ENCODE measurements around the gene ARHGEF4.

The ARHGEF4 gene

DNA sequence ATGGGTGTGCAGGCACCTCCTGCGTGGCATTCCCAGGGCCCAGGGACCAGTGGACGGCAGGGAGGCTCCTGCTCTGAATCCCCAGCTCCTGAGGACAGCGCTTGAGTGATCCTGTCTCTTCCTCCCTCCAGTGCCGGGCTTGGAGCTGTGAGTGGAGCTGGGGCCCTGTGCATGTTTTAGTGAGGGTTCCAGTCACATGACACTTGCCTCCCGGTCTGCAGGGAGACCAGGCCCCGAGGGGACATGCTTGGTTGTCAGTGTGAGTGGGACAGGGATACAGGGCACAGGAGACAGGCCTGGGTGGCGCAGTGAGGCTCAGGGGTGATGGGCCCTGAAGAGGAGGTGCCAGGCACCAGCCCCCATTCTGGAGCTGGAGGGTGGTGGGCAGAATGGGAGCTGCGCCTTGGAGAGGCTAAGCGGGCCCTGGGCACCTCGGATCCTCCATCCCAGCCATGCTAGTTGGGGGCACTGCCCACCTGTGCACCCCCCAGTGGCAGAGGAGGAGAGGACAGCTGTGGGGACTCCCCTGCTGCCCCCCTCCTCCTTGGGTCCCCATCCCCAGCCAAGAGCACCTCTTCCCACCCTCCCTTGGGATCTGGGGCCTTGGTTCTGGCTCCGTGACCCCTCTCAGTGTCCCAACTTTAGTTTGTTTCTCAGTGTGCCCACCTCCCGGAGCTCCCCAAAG lies 12.0 kb downstream of the ARHGEF4 start:
- no peak overlapping the region for H3K14ac ChIP-seq (ENCODE audit: low read length)
- no peaks in the 10 kb centered on the region for H3K9me3 ChIP-seq (ENCODE audit: insufficient read depth, low read depth, low read length)
- no peak overlapping the region for H2BK120ac ChIP-seq (ENCODE audit: insufficient read depth, low read length, poor library complexity)
- no peaks in the 10 kb centered on the region for H3K4me1 ChIP-seq (ENCODE audit: control insufficient read depth in 1 of 2, insufficient read depth in 2 of 2, low read length in 2 of 2)
- H3K27me3 ChIP-seq (ENCODE audit: insufficient read depth, low read length): no peaks in the 10 kb centered on the region
- H4K8ac ChIP-seq (ENCODE audit: low read depth, low read length): no peak overlapping the region
- H2AFZ ChIP-seq (ENCODE audit: insufficient read depth, low read length, poor library complexity): no peak overlapping the region
- H3K4ac ChIP-seq (ENCODE audit: low read depth, low read length): no peak overlapping the region
- no CpG with 5 or more reads among the region's 12 CpGs for WGBS (ENCODE audit: extremely low coverage, insufficient coverage, insufficient read length)
- no peak overlapping the region for H2AK5ac ChIP-seq (ENCODE audit: low read length)
- H2BK5ac ChIP-seq (ENCODE audit: low read depth, low read length, poor library complexity): no peak overlapping the region
- no peak overlapping the region for H2BK12ac ChIP-seq (ENCODE audit: low read length)
- no peak overlapping the region for H3K4me2 ChIP-seq (ENCODE audit: low read length)
- no peak overlapping the region for H3K18ac ChIP-seq (ENCODE audit: low read length)
- H3K27ac ChIP-seq (ENCODE audit: low read depth, low read length): no peak overlapping the region
- no peak overlapping the region for H4K12ac ChIP-seq (ENCODE audit: low read depth, low read length)
- H4K91ac ChIP-seq (ENCODE audit: low read depth, low read length): no peak overlapping the region
- H3K79me2 ChIP-seq (ENCODE audit: control insufficient read depth, insufficient read depth, low read length, poor library complexity): no peaks in the 10 kb centered on the region
- H3K36me3 ChIP-seq (ENCODE audit: control insufficient read depth in 1 of 2, insufficient read depth in 2 of 2, low read length in 2 of 2): no peaks in the 10 kb centered on the region
- H3K23ac ChIP-seq (ENCODE audit: low read length): no peak overlapping the region
- no peak for DNase-seq
- no peak overlapping the region for H3K9ac ChIP-seq (ENCODE audit: low read length)
- no peaks in the 10 kb centered on the region for H3K79me1 ChIP-seq (ENCODE audit: low read length)
- no peak overlapping the region for H3K4me3 ChIP-seq (ENCODE audit: low read depth, low read length)

- Histone ChIP-seq H2AK5ac (ENCODE audit: low read length) (no peak overlapping the region), H3K27ac (ENCODE audit: low read depth, low read length) (no peak overlapping the region), H3K18ac (ENCODE audit: low read length) (no peak overlapping the region), H2BK120ac (ENCODE audit: insufficient read depth, low read length, poor library complexity) (no peak overlapping the region), H3K4me1 (ENCODE audit: control insufficient read depth in 1 of 2, insufficient read depth in 2 of 2, low read length in 2 of 2) (no peaks in the 10 kb centered on the region), H3K27me3 (ENCODE audit: insufficient read depth, low read length) (no peaks in the 10 kb centered on the region), H3K23ac (ENCODE audit: low read length) (no peak overlapping the region), H2AFZ (ENCODE audit: insufficient read depth, low read length, poor library complexity) (no peak overlapping the region), H3K36me3 (ENCODE audit: control insufficient read depth in 1 of 2, insufficient read depth in 2 of 2, low read length in 2 of 2) (no peaks in the 10 kb centered on the region), H3K79me2 (ENCODE audit: control insufficient read depth, insufficient read depth, low read length, poor library complexity) (no peaks in the 10 kb centered on the region), H2BK12ac (ENCODE audit: low read length) (no peak overlapping the region), H4K12ac (ENCODE audit: low read depth, low read length) (no peak overlapping the region), H3K9me3 (ENCODE audit: insufficient read depth, low read depth, low read length) (no peaks in the 10 kb centered on the region), H3K4ac (ENCODE audit: low read depth, low read length) (no peak overlapping the region), H3K79me1 (ENCODE audit: low read length) (no peaks in the 10 kb centered on the region), H2BK5ac (ENCODE audit: low read depth, low read length, poor library complexity) (no peak overlapping the region), H4K91ac (ENCODE audit: low read depth, low read length) (no peak overlapping the region), H3K4me3 (ENCODE audit: low read depth, low read length) (no peak overlapping the region), H3K4me2 (ENCODE audit: low read length) (no peak overlapping the region), H3K9ac (ENCODE audit: low read length) (no peak overlapping the region), H3K14ac (ENCODE audit: low read length) (no peak overlapping the region), H4K8ac (ENCODE audit: low read depth, low read length) (no peak overlapping the region)
- no CpG with 5 or more reads among the region's 10 CpGs for WGBS (ENCODE audit: extremely low coverage, insufficient coverage, insufficient read length)
- no peak for DNase-seq
Observed at GRCh38 chr2:130849896-130850787, 13.4 kb downstream of the ARHGEF4 start.

DNA sequence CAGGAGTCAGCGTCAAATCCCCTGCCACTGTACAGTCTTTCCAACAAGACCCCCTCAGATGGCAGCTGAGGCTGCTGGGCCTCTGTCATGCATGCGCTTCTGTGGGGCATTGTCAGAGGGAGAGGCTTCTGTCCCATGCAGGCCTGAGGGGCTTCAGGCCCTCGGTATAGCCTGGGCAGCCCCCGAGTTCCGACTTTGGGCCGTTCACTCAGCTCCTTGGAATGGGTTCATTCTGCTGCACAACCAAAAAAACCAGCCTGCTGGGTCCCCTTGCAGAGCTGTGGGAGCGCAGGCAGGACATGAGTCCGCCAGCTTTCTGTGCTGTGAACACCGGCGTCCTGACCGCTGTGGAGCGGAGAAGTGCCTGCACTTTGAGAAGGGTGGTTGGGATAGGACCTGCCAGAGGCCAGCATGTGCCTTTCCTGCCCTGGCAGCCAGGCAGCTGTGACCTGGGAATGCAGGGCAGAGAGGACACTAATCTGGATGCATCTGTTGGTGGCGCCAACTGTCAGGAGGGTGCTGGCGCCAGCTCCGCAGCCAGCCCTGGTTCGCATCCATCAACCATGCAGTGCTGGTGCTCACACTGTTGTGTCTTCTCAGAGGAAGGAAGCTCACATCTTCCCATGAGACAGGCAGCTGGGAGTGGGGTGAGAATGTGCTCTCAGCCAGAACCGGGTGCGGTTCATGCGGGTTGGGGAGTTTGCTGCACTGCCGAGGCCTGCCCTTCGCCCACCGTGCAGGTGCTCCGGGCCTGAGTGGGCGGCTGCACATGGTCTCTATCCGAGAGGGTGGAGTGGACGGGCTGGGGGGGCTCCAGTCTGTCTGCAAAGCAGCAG lies 14.3 kb downstream of the ARHGEF4 start:
- H3K79me1 ChIP-seq (ENCODE audit: low read length): no peaks in the 10 kb centered on the region
- H3K14ac ChIP-seq (ENCODE audit: low read length): no peak overlapping the region
- no peak overlapping the region for H2AFZ ChIP-seq (ENCODE audit: insufficient read depth, low read length, poor library complexity)
- H3K4me3 ChIP-seq (ENCODE audit: low read depth, low read length): no peak overlapping the region
- H3K9me3 ChIP-seq (ENCODE audit: insufficient read depth, low read depth, low read length): no peaks in the 10 kb centered on the region
- H2AK5ac ChIP-seq (ENCODE audit: low read length): no peak overlapping the region
- H4K12ac ChIP-seq (ENCODE audit: low read depth, low read length): no peak overlapping the region
- no peak overlapping the region for H3K23ac ChIP-seq (ENCODE audit: low read length)
- WGBS (ENCODE audit: extremely low coverage, insufficient coverage, insufficient read length): no CpG with 5 or more reads among the region's 26 CpGs
- H2BK5ac ChIP-seq (ENCODE audit: low read depth, low read length, poor library complexity): no peak overlapping the region
- no peaks in the 10 kb centered on the region for H3K36me3 ChIP-seq (ENCODE audit: control insufficient read depth in 1 of 2, insufficient read depth in 2 of 2, low read length in 2 of 2)
- H3K18ac ChIP-seq (ENCODE audit: low read length): no peak overlapping the region
- no peak overlapping the region for H3K27ac ChIP-seq (ENCODE audit: low read depth, low read length)
- H3K4ac ChIP-seq (ENCODE audit: low read depth, low read length): no peak overlapping the region
- H2BK120ac ChIP-seq (ENCODE audit: insufficient read depth, low read length, poor library complexity): no peak overlapping the region
- H3K27me3 ChIP-seq (ENCODE audit: insufficient read depth, low read length): no peaks in the 10 kb centered on the region
- H3K4me2 ChIP-seq (ENCODE audit: low read length): no peak overlapping the region
- no peaks in the 10 kb centered on the region for H3K79me2 ChIP-seq (ENCODE audit: control insufficient read depth, insufficient read depth, low read length, poor library complexity)
- no peak overlapping the region for H3K9ac ChIP-seq (ENCODE audit: low read length)
- no peak for DNase-seq
- H2BK12ac ChIP-seq (ENCODE audit: low read length): no peak overlapping the region
- H4K91ac ChIP-seq (ENCODE audit: low read depth, low read length): no peak overlapping the region
- H4K8ac ChIP-seq (ENCODE audit: low read depth, low read length): no peak overlapping the region
- no peaks in the 10 kb centered on the region for H3K4me1 ChIP-seq (ENCODE audit: control insufficient read depth in 1 of 2, insufficient read depth in 2 of 2, low read length in 2 of 2)

GRCh38 chr2:130851624-130852382 lies 15.1 kb downstream of the ARHGEF4 start:
- no peaks in the 10 kb centered on the region for H3K36me3 ChIP-seq (ENCODE audit: control insufficient read depth in 1 of 2, insufficient read depth in 2 of 2, low read length in 2 of 2)
- no peak overlapping the region for H3K18ac ChIP-seq (ENCODE audit: low read length)
- no peak overlapping the region for H3K4me2 ChIP-seq (ENCODE audit: low read length)
- no peaks in the 10 kb centered on the region for H3K79me1 ChIP-seq (ENCODE audit: low read length)
- H3K4me3 ChIP-seq (ENCODE audit: low read depth, low read length): no peak overlapping the region
- H2BK120ac ChIP-seq (ENCODE audit: insufficient read depth, low read length, poor library complexity): no peak overlapping the region
- no CpG with 5 or more reads among the region's 14 CpGs for WGBS (ENCODE audit: extremely low coverage, insufficient coverage, insufficient read length)
- H2BK5ac ChIP-seq (ENCODE audit: low read depth, low read length, poor library complexity): no peak overlapping the region
- H3K4ac ChIP-seq (ENCODE audit: low read depth, low read length): no peak overlapping the region
- no peaks in the 10 kb centered on the region for H3K4me1 ChIP-seq (ENCODE audit: control insufficient read depth in 1 of 2, insufficient read depth in 2 of 2, low read length in 2 of 2)
- H3K79me2 ChIP-seq (ENCODE audit: control insufficient read depth, insufficient read depth, low read length, poor library complexity): no peaks in the 10 kb centered on the region
- H2AFZ ChIP-seq (ENCODE audit: insufficient read depth, low read length, poor library complexity): no peak overlapping the region
- no peak overlapping the region for H2AK5ac ChIP-seq (ENCODE audit: low read length)
- no peak overlapping the region for H3K9ac ChIP-seq (ENCODE audit: low read length)
- H4K91ac ChIP-seq (ENCODE audit: low read depth, low read length): no peak overlapping the region
- H3K27ac ChIP-seq (ENCODE audit: low read depth, low read length): no peak overlapping the region
- no peak overlapping the region for H3K23ac ChIP-seq (ENCODE audit: low read length)
- H3K27me3 ChIP-seq (ENCODE audit: insufficient read depth, low read length): no peaks in the 10 kb centered on the region
- no peak overlapping the region for H4K8ac ChIP-seq (ENCODE audit: low read depth, low read length)
- peak in 1 of 2 donors; percentile 34 for DNase-seq
- no peak overlapping the region for H2BK12ac ChIP-seq (ENCODE audit: low read length)
- H4K12ac ChIP-seq (ENCODE audit: low read depth, low read length): no peak overlapping the region
- no peak overlapping the region for H3K14ac ChIP-seq (ENCODE audit: low read length)
- no peaks in the 10 kb centered on the region for H3K9me3 ChIP-seq (ENCODE audit: insufficient read depth, low read depth, low read length)
